Hepatocyte (in vitro differentiated cells): ENCODE data around the gene NUCB1. TPM values are rescaled to one million over a fixed set of nuclear protein-coding genes. Genes with fewer than 3 reads are reported as not detected.
A peak's percentile ranks its signal among the peaks of the same experiment; 100 is the strongest.
"Not testable (repeated sequence)": the region's sequence is repeated elsewhere in the genome, so short reads cannot be mapped to it uniquely, and the experiment has no call there.

ENCODE experiments used
- DNase-seq: peaks from one replicate; pipeline ENCODE4 v3.0.0-alpha.2; 2016; ENCODE audit warnings: low spot score
- H2AFZ ChIP-seq: fragments of 200-600 bp; sonication (generic); 2 replicates; pipeline ENCODE4 v1.6.0; 2016; ENCODE audit warnings: antibody characterized with exemption, mild to moderate bottlenecking
- H3K27ac ChIP-seq: fragments of 200-600 bp; sonication (generic); 2 replicates; pipeline ENCODE4 v1.5.1; 2016; ENCODE audit warnings: mild to moderate bottlenecking
- H3K27me3 ChIP-seq: fragments of 200-600 bp; sonication (generic); 2 replicates; pipeline ENCODE4 v1.6.1; 2016
- H3K36me3 ChIP-seq: fragments of 200-600 bp; sonication (generic); replicated peaks from 2 replicates; pipeline ENCODE4 v1.5.1; 2016; ENCODE audit warnings: low read depth; ENCODE audit not compliant: insufficient read depth
- H3K4me1 ChIP-seq: fragments of 200-600 bp; sonication (generic); 2 replicates; pipeline ENCODE4 v1.5.1; 2016; ENCODE audit warnings: mild to moderate bottlenecking, moderate library complexity; ENCODE audit not compliant: insufficient read depth
- H3K4me2 ChIP-seq: fragments of 200-600 bp; sonication (generic); 2 replicates; pipeline ENCODE4 v1.6.0; 2016
- H3K4me3 ChIP-seq: fragments of 200-600 bp; sonication (generic); 2 replicates; pipeline ENCODE4 v1.5.1; 2016; ENCODE audit warnings: mild to moderate bottlenecking
- H3K79me2 ChIP-seq: fragments of 200-600 bp; sonication (generic); 2 replicates; pipeline ENCODE4 v1.6.0; 2017; ENCODE audit warnings: mild to moderate bottlenecking
- H3K9me2 ChIP-seq: fragments of 200-600 bp; sonication (generic); replicated peaks from 2 replicates; pipeline ENCODE4 v1.6.0; 2017; ENCODE audit warnings: mild to moderate bottlenecking; ENCODE audit not compliant: insufficient read depth
- H3K9me3 ChIP-seq: fragments of 200-600 bp; sonication (generic); 2 replicates; pipeline ENCODE4 v1.5.1; 2016; ENCODE audit warnings: low read depth, mild to moderate bottlenecking
- H4K20me1 ChIP-seq: fragments of 200-600 bp; sonication (generic); 2 replicates; pipeline ENCODE4 v1.6.0; 2016; ENCODE audit warnings: mild to moderate bottlenecking; ENCODE audit not compliant: insufficient read depth, poor library complexity, severe bottlenecking
- EZH2 ChIP-seq: fragments of 200-600 bp; sonication (generic); IDR thresholded peaks from 2 replicates; pipeline ENCODE4 v1.6.1; 2016; ENCODE audit warnings: antibody characterized with exemption, mild to moderate bottlenecking, borderline replicate concordance
- EZH2phosphoT487 ChIP-seq: fragments of 200-600 bp; sonication (generic); IDR thresholded peaks from one replicate; pipeline ENCODE4 v1.6.1; 2018; ENCODE audit warnings: antibody characterized with exemption, mild to moderate bottlenecking, low read depth, moderate library complexity; ENCODE audit not compliant: unreplicated experiment, severe bottlenecking
- WGBS: methylation state at CpG from one replicate; pipeline ENCODE4 v1.1.6; 2016; ENCODE audit warnings: low lambda C conversion rate; ENCODE audit errors: missing lambda C conversion rate; 5-methylcytosine and 5-hydroxymethylcytosine counted together
- polyA plus RNA-seq: library from polyadenylated mRNA; unstranded; fragments of >200 nt; fragmentation: Nextera tagmentation; extraction: Ambion mirVana; gene quantifications from 2 replicates; pipeline ENCODE4 v1.2.1, GENCODE V29; 2016
- total RNA-seq: library from RNA; depleted of rRNA; stranded (reverse); fragments of >200 nt; gene quantifications from 2 replicates; pipeline ENCODE4 v1.2.3, GENCODE V29; 2014
- TF ChIP-seq, protein P1 (sequence below): fragments of 200-600 bp; sonication (generic); IDR thresholded peaks from 2 replicates; pipeline ENCODE4 v1.5.1; 2016; ENCODE audit warnings: antibody characterized with exemption, mild to moderate bottlenecking; ENCODE audit not compliant: poor library complexity

NUCB1 gene
- total and polyA plus RNA-seq, 2 experiments from 2014 or later, result 283 to 339 TPM

DNA sequence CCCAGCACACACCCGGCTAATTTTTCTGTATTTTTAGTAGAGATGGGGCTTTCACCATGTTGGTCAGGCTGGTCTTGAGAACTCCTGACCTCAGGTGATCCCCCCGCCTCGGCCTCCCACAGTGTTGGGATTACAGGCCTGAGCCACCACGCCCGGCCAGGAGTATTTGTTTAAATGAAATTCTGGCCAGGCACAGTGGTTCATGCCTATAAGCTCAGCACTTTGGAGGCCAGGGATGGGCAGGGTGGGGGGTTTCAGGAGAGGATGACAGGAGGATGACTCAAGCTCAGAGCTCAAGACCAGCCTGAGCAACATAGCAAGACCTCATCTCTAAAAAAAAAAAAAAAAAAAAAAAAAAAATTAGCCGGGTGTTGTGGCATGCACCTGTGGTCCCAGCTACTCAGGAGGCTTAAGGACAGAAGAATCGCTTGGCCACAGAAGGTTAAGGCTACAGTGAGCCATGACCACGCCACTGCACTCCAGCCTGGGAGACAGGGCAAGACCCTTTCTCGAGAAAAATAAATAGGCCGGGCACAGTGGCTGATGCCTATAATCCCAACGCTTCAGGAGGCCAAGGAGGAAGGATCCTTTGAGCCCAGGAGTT is 25.2 kb downstream of the NUCB1 start:
- no peak overlapping the region for H3K4me2 ChIP-seq
- no peaks in the 10 kb centered on the region for H3K9me2 ChIP-seq
- TF ChIP-seq EZH2 (no peak), EZH2phosphoT487 (no peak)
- TF ChIP-seq, protein P1, sequence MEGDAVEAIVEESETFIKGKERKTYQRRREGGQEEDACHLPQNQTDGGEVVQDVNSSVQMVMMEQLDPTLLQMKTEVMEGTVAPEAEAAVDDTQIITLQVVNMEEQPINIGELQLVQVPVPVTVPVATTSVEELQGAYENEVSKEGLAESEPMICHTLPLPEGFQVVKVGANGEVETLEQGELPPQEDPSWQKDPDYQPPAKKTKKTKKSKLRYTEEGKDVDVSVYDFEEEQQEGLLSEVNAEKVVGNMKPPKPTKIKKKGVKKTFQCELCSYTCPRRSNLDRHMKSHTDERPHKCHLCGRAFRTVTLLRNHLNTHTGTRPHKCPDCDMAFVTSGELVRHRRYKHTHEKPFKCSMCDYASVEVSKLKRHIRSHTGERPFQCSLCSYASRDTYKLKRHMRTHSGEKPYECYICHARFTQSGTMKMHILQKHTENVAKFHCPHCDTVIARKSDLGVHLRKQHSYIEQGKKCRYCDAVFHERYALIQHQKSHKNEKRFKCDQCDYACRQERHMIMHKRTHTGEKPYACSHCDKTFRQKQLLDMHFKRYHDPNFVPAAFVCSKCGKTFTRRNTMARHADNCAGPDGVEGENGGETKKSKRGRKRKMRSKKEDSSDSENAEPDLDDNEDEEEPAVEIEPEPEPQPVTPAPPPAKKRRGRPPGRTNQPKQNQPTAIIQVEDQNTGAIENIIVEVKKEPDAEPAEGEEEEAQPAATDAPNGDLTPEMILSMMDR, result no peak
- H4K20me1 ChIP-seq, result no peaks in the 10 kb centered on the region
- no peak overlapping the region for H3K27ac ChIP-seq
- no peaks in the 10 kb centered on the region for H3K79me2 ChIP-seq
- no peaks in the 10 kb centered on the region for H3K4me1 ChIP-seq
- 88% methylated on average over 11 of the region's 11 CpGs for WGBS
- DNase-seq, result peak; percentile 50
- H3K4me3 ChIP-seq, result no peak overlapping the region
- no peak overlapping the region for H2AFZ ChIP-seq
- no peaks in the 10 kb centered on the region for H3K36me3 ChIP-seq
- H3K27me3 ChIP-seq, result no peaks in the 10 kb centered on the region
- no peaks in the 10 kb centered on the region for H3K9me3 ChIP-seq

DNA sequence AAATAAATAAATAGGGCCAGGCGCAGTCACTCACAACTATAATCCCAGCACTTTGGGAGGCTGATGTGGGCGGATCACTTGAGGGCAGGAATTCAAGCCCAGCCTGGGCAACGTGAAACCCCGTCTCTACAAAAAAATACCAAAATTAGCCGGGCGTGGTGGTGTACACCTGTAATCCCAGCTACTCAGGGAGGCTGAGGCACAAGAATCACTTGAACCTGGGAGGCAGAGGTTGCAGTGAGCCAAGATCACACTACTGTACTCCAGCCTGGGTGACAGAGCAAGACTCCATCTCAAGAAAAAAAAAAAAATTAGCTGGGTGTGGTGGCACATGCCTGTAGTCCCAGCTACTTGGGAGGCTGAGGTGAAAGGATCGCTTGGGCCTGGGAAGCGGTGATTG is 25.8 kb downstream of the NUCB1 start:
- not testable (repeated sequence) for H3K4me2 ChIP-seq, H3K36me3 ChIP-seq, H3K4me3 ChIP-seq, H3K27me3 ChIP-seq, H2AFZ ChIP-seq, H3K4me1 ChIP-seq, H4K20me1 ChIP-seq, H3K27ac ChIP-seq, H3K9me3 ChIP-seq, H3K9me2 ChIP-seq, DNase-seq, H3K79me2 ChIP-seq
- WGBS, result 92% methylated on average over 8 of the region's 8 CpGs

DNA sequence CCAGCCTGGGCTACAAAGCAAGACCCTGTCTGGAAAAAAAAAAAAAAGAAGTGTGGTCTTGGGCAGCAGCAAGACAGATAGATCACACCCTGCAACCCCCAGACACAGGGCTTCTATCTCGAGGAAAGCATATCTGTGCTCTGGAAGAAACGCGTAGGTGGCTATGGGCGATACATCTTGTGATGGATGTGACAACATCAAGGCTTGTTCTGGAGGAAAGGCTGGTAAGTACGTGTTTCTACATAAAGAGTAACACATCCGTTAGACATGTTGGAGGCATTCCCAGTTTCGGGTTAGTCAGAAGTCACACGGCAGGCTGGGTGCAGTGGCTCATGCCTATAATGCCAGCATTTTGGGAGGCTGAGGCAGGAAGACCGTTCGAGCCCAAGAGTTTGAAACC is 26.8 kb downstream of the NUCB1 start:
- Histone ChIP-seq H3K4me2 (no peak overlapping the region), H3K27me3 (no peaks in the 10 kb centered on the region), H3K4me3 (no peak overlapping the region), H3K9me2 (no peaks in the 10 kb centered on the region), H3K36me3 (no peaks in the 10 kb centered on the region), H3K27ac (no peak overlapping the region), H4K20me1 (no peaks in the 10 kb centered on the region), H2AFZ (no peak overlapping the region), H3K9me3 (no peaks in the 10 kb centered on the region), H3K79me2 (no peaks in the 10 kb centered on the region), H3K4me1 (no peaks in the 10 kb centered on the region)
- TF ChIP-seq, protein P1, result no peak
- TF ChIP-seq EZH2, result no peak
- TF ChIP-seq EZH2phosphoT487, result no peak
- peak; percentile 54 for DNase-seq
- WGBS, result 71% methylated on average over 10 of the region's 10 CpGs

- WGBS, result 95% methylated on average over 17 of the region's 17 CpGs
- not testable (repeated sequence) for H3K9me3 ChIP-seq, H2AFZ ChIP-seq, H3K4me1 ChIP-seq, H3K9me2 ChIP-seq, H3K27ac ChIP-seq, H3K4me3 ChIP-seq, H3K36me3 ChIP-seq, H3K27me3 ChIP-seq, H3K79me2 ChIP-seq, H4K20me1 ChIP-seq, DNase-seq, H3K4me2 ChIP-seq
Observed at GRCh38 chr19:48927692-48928091, 27.6 kb downstream of the NUCB1 start.
